Neuronal stem cell (in vitro differentiated cells): ENCODE results near the gene ST3GAL4.
A peak's percentile ranks its signal among the peaks of the same experiment; 100 is the strongest.

ENCODE experiments used
- DNase-seq: peaks from one replicate; pipeline ENCODE4 v3.0.0-alpha.2; 2013; ENCODE audit warnings: low spot score
- H2AFZ ChIP-seq: one replicate; pipeline ENCODE4 v1.6.1; 2013; ENCODE audit warnings: mild to moderate bottlenecking, low read length, inconsistent platforms
- H2AK5ac ChIP-seq: 2 replicates; pipeline ENCODE4 v1.6.1; 2013; ENCODE audit warnings: low read depth, mild to moderate bottlenecking, inconsistent platforms, low read length, moderate library complexity, mixed read lengths
- H2BK120ac ChIP-seq: 2 replicates; pipeline ENCODE4 v1.6.1; 2013; ENCODE audit warnings: low read depth, mild to moderate bottlenecking, inconsistent platforms, low read length, moderate library complexity, mixed read lengths
- H2BK12ac ChIP-seq: one replicate; pipeline ENCODE4 v1.6.1; 2013; ENCODE audit warnings: low read length, inconsistent platforms
- H2BK15ac ChIP-seq: 2 replicates; pipeline ENCODE4 v1.6.1; 2013; ENCODE audit warnings: mild to moderate bottlenecking, low read length, inconsistent platforms, mixed read lengths
- H2BK5ac ChIP-seq: one replicate; pipeline ENCODE4 v1.6.1; 2013; ENCODE audit warnings: inconsistent platforms, mild to moderate bottlenecking, low read length, moderate library complexity
- H3K14ac ChIP-seq: one replicate; pipeline ENCODE4 v1.6.1; 2013; ENCODE audit warnings: low read length, inconsistent platforms
- H3K18ac ChIP-seq: 2 replicates; pipeline ENCODE4 v1.6.1; 2013; ENCODE audit warnings: low read length, inconsistent platforms
- H3K23ac ChIP-seq: 2 replicates; pipeline ENCODE4 v1.6.1; 2013; ENCODE audit warnings: low read depth, mild to moderate bottlenecking, mixed read lengths, low read length, inconsistent platforms; ENCODE audit not compliant: poor library complexity
- H3K27ac ChIP-seq: replicated peaks from 3 replicates; pipeline ENCODE4 v1.5.1; 2013; ENCODE audit warnings: low read length, inconsistent platforms
- H3K27me3 ChIP-seq, 3 experiments: 2 replicates each; pipeline ENCODE4 v1.6.1; 2013; ENCODE audit warnings: low read length in 3 of 3, mild to moderate bottlenecking in 2 of 3, inconsistent platforms in 1 of 3, low read depth in 1 of 3, mixed read lengths in 1 of 3, moderate library complexity in 1 of 3; ENCODE audit not compliant: control insufficient read depth in 3 of 3, insufficient read depth in 3 of 3
- H3K36me3 ChIP-seq, 2 donors: replicated peaks in 1 of 2; 2 replicates each; pipeline ENCODE4 v1.6.1; 2013; ENCODE audit warnings: low read length in 2 of 2; ENCODE audit not compliant: control insufficient read depth in 2 of 2, insufficient read depth in 2 of 2
- H3K4ac ChIP-seq: 2 replicates; pipeline ENCODE4 v1.6.1; 2013; ENCODE audit warnings: inconsistent platforms, mild to moderate bottlenecking, low read length, moderate library complexity
- H3K4me1 ChIP-seq, 2 donors: 1 replicate in 1 of 2; 2 replicates in 1 of 2; pipeline ENCODE4 v1.6.1; 2013; ENCODE audit warnings: low read length in 2 of 2, low read depth in 1 of 2; ENCODE audit not compliant: control insufficient read depth in 2 of 2, insufficient read depth in 1 of 2
- H3K4me2 ChIP-seq: one replicate; pipeline ENCODE4 v1.6.1; 2013; ENCODE audit warnings: mild to moderate bottlenecking, low read length, inconsistent platforms; ENCODE audit not compliant: insufficient read depth, poor library complexity, severe bottlenecking
- H3K4me3 ChIP-seq, 2 donors: 2 replicates each; pipeline ENCODE4 v1.5.1; 2013; ENCODE audit warnings: low read length in 2 of 2, mild to moderate bottlenecking in 2 of 2, inconsistent platforms in 1 of 2, moderate library complexity in 1 of 2
- H3K79me1 ChIP-seq: one replicate; pipeline ENCODE4 v1.6.1; 2013; ENCODE audit warnings: low read depth, mild to moderate bottlenecking, inconsistent platforms, low read length, moderate library complexity
- H3K9ac ChIP-seq: one replicate; pipeline ENCODE4 v1.6.1; 2013; ENCODE audit warnings: mild to moderate bottlenecking, low read depth, low read length, inconsistent platforms; ENCODE audit not compliant: poor library complexity
- H3K9me3 ChIP-seq, 2 donors: replicated peaks in 1 of 2; 2 replicates each; pipeline versions ENCODE3 to v1.6.1; 2013; ENCODE audit warnings: low read length in 2 of 2, mild to moderate bottlenecking in 2 of 2, inconsistent platforms in 1 of 2, low read depth in 1 of 2, mixed read lengths in 1 of 2, moderate library complexity in 1 of 2; ENCODE audit not compliant: control insufficient read depth in 2 of 2, insufficient read depth in 1 of 2
- H4K8ac ChIP-seq: one replicate; pipeline ENCODE4 v1.6.1; 2013; ENCODE audit warnings: low read depth, mild to moderate bottlenecking, inconsistent platforms, low read length, moderate library complexity
- H4K91ac ChIP-seq: one replicate; pipeline ENCODE4 v1.6.1; 2013; ENCODE audit warnings: low read length, low read depth, mild to moderate bottlenecking, inconsistent platforms; ENCODE audit not compliant: poor library complexity
- WGBS, 2 donors: extraction: QIAGEN DNeasy Blood & Tissue Kit; methylation state at CpG; one replicate each; pipeline ENCODE4 v1.1.7; 2013; ENCODE audit warnings: missing lambda C conversion rate in 2 of 2, mixed read lengths in 1 of 2; ENCODE audit not compliant: insufficient read length in 2 of 2, insufficient replicate concordance in 1 of 2; ENCODE audit errors: extremely low coverage in 2 of 2; 5-methylcytosine and 5-hydroxymethylcytosine counted together

The ST3GAL4 gene

GRCh38 chr11:126414615-126415014, 59.1 kb downstream of the ST3GAL4 start:
- no peak overlapping the region for H3K27ac ChIP-seq

GRCh38 chr11:126415128-126415527, 59.6 kb downstream of the ST3GAL4 start:
- peaks cover 3 to 14% of the 10 kb centered on the region in 2 donors for H3K36me3 ChIP-seq
- no peak overlapping the region for H2AK5ac ChIP-seq
- no peak overlapping the region for H4K8ac ChIP-seq
- peak overlapping the region; percentile 50 for H3K9ac ChIP-seq
- H4K91ac ChIP-seq, result no peak overlapping the region
- no peak overlapping the region for H3K4ac ChIP-seq
- no peak overlapping the region for H3K18ac ChIP-seq
- no CpG with 5 or more reads among the region's 7 CpGs for WGBS, 2 donors
- no peak overlapping the region for H2BK15ac ChIP-seq
- H3K79me1 ChIP-seq, result no peaks in the 10 kb centered on the region
- peaks cover 0 to 2% of the 10 kb centered on the region in 2 donors for H3K4me1 ChIP-seq
- H2BK120ac ChIP-seq, result no peak overlapping the region
- H3K9me3 ChIP-seq, result no peaks in the 10 kb centered on the region
- H3K27me3 ChIP-seq, result no peaks in the 10 kb centered on the region
- no peak overlapping the region for H3K27ac ChIP-seq
- no peak overlapping the region for H3K4me3 ChIP-seq
- no peak overlapping the region for H3K23ac ChIP-seq
- no peak overlapping the region for H2AFZ ChIP-seq
- H2BK5ac ChIP-seq, result no peak overlapping the region
- no peak overlapping the region for H3K4me2 ChIP-seq
- H2BK12ac ChIP-seq, result no peak overlapping the region
- no peak overlapping the region for H3K14ac ChIP-seq
- no peak for DNase-seq

More at GRCh38 chr11:126414615-126415014, 59.1 kb downstream of the ST3GAL4 start:
- no peak overlapping the region for H3K4me3 ChIP-seq
- H4K91ac ChIP-seq, result no peak overlapping the region
- H3K4me1 ChIP-seq, result peaks cover 0 to 2% of the 10 kb centered on the region in 2 donors
- H2BK5ac ChIP-seq, result no peak overlapping the region
- H3K4me2 ChIP-seq, result no peak overlapping the region
- H3K9me3 ChIP-seq, result no peaks in the 10 kb centered on the region
- no peak overlapping the region for H4K8ac ChIP-seq
- WGBS, 2 donors, result no CpG with 5 or more reads among the region's 5 CpGs
- no peaks in the 10 kb centered on the region for H3K79me1 ChIP-seq
- no peak overlapping the region for H2AFZ ChIP-seq
- DNase-seq, result no peak
- H3K27me3 ChIP-seq, result no peaks in the 10 kb centered on the region
- H2BK12ac ChIP-seq, result no peak overlapping the region
- peaks cover 3 to 17% of the 10 kb centered on the region in 2 donors for H3K36me3 ChIP-seq
- H2BK120ac ChIP-seq, result no peak overlapping the region
- no peak overlapping the region for H2BK15ac ChIP-seq
- H3K4ac ChIP-seq, result no peak overlapping the region
- H3K9ac ChIP-seq, result no peak overlapping the region
- no peak overlapping the region for H3K14ac ChIP-seq
- H3K18ac ChIP-seq, result no peak overlapping the region
- no peak overlapping the region for H3K23ac ChIP-seq
- no peak overlapping the region for H2AK5ac ChIP-seq

GRCh38 chr11:126415669-126416420, 60.4 kb downstream of the ST3GAL4 start:
- WGBS, 2 donors, result no CpG with 5 or more reads among the region's 19 CpGs

GRCh38 chr11:126416542-126417090, 61.1 kb downstream of the ST3GAL4 start:
- Histone ChIP-seq H3K27ac (no peak overlapping the region), H2BK120ac (no peak overlapping the region), H3K27me3 (no peaks in the 10 kb centered on the region), H3K79me1 (no peaks in the 10 kb centered on the region), H3K23ac (peak overlapping the region; percentile 80), H3K14ac (no peak overlapping the region), H2BK5ac (no peak overlapping the region), H3K4me3 (peak overlapping the region in 1 of 2 donors; percentile 74), H2BK15ac (no peak overlapping the region), H3K9ac (peak overlapping the region; percentile 14), H2AK5ac (no peak overlapping the region), H4K91ac (no peak overlapping the region), H3K4me1 (peaks cover 0 to 2% of the 10 kb centered on the region in 2 donors), H3K4me2 (peak overlapping the region; percentile 43), H4K8ac (peak overlapping the region; percentile 6), H2BK12ac (no peak overlapping the region), H2AFZ (no peak overlapping the region), H3K4ac (no peak overlapping the region), H3K18ac (peak overlapping the region; percentile 41), H3K36me3 (peaks cover 3 to 14% of the 10 kb centered on the region in 2 donors), H3K9me3 (no peaks in the 10 kb centered on the region)
- DNase-seq, result peak; percentile 59
- WGBS, 2 donors, result no CpG with 5 or more reads among the region's 52 CpGs

More at GRCh38 chr11:126415669-126416420, 60.4 kb downstream of the ST3GAL4 start:
- H3K9me3 ChIP-seq, result no peaks in the 10 kb centered on the region
- H3K14ac ChIP-seq, result no peak overlapping the region
- H3K27me3 ChIP-seq, result no peaks in the 10 kb centered on the region
- H4K8ac ChIP-seq, result no peak overlapping the region
- H2AFZ ChIP-seq, result no peak overlapping the region
- peak overlapping the region; percentile 39 for H3K23ac ChIP-seq
- H3K4me1 ChIP-seq, result peaks cover 0 to 2% of the 10 kb centered on the region in 2 donors
- peaks cover 3 to 14% of the 10 kb centered on the region in 2 donors for H3K36me3 ChIP-seq
- no peak overlapping the region for H2BK12ac ChIP-seq
- H2BK15ac ChIP-seq, result no peak overlapping the region
- H2BK5ac ChIP-seq, result no peak overlapping the region
- no peaks in the 10 kb centered on the region for H3K79me1 ChIP-seq
- H3K18ac ChIP-seq, result peak overlapping the region; percentile 13
- no peak overlapping the region for H2AK5ac ChIP-seq
- no peak overlapping the region for H4K91ac ChIP-seq
- DNase-seq, result no peak
- H3K27ac ChIP-seq, result no peak overlapping the region
- no peak overlapping the region for H3K4ac ChIP-seq
- H2BK120ac ChIP-seq, result no peak overlapping the region
- H3K4me3 ChIP-seq, result no peak overlapping the region
- H3K4me2 ChIP-seq, result no peak overlapping the region
- H3K9ac ChIP-seq, result no peak overlapping the region
